Dermis blood vessel endothelial cell (primary cell): ENCODE results near the gene METTL3. TPM values are rescaled to one million over a fixed set of nuclear protein-coding genes. Genes with fewer than 3 reads are reported as not detected.

Experiments
- DNase-seq: peaks from one replicate; pipeline ENCODE4 v3.0.0; 2010
- total RNA-seq: library from RNA; depleted of rRNA; stranded (reverse); fragments of >200 nt; gene quantifications from 2 replicates; pipeline ENCODE4 v1.2.3, GENCODE V29; 2014

METTL3 gene
- total RNA-seq, 1 donor from 2014 or later, result 112 TPM

DNA sequence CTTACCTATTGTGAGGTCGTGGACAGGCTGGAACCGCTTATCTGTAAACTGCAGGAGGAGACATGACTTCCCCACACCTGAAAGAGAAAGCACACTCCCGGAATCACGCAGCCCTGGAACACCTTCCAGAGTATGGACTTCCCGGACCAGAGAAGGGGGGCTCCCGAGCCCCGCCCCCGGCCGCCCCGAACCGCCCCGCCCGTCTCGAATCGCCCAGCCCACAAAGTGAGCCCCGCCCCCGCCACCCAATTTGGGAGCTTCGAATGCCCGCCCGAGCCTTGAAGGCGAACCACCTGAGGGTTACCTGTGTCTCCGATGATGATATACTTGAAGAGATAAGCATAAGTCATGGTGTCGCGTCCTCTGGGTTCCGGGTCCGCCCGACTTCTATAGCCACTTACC is 34.6 kb downstream of the METTL3 start:
- peak; percentile 84 for DNase-seq

GRCh38 chr14:21475767-21476522 is 35.2 kb downstream of the METTL3 start:
- no peak for DNase-seq

- peak; percentile 96 for DNase-seq
Measured at GRCh38 chr14:21467616-21468015, 43.5 kb downstream of the METTL3 start.

DNA sequence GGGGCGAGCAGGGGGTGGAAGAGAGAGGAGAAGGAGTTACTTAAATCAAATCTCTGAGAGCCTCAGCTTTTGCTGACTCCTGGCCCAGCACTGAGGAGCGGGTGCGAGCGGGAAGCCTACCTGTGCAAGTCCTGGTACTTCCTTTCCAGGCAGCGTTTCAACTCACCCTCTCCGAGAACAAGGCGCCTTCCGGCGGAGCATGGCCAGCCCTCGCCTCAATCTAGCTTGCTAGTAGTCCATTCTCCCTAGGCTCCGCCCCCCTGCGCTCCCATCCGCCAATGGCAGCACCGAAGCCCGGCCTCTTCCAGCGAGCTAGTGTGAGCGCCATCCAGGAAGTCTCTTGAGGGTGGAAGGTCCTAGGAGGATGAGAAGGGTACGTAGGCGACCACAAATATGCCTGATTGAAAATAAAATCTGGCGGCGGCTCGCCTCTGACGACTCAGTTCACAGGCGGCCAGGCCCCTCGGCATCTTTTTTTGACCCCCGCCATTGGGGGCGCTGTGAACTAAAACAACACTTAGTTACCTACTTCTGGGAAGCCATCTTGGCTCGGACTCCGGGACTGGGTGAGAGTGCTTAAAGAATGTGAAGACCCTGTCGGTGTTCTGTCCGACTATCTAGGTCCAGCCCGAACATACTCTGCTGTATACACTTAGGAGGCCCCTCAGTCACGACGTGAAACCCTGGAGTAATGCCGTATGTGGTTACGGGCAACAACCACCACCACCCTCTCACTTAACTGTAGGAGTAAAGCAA is 55.0 kb downstream of the METTL3 start, which contains the start of gene CHD8:
Gene CHD8, minus strand, starts transcription at position 212 of the 756 bp plus-strand sequence. CDS start 24,480 bp downstream, outside the sequence.
- peak; percentile 100 for DNase-seq

- no peak for DNase-seq
Measured at GRCh38 chr14:21455592-21455911, 55.6 kb downstream of the METTL3 start.

DNA sequence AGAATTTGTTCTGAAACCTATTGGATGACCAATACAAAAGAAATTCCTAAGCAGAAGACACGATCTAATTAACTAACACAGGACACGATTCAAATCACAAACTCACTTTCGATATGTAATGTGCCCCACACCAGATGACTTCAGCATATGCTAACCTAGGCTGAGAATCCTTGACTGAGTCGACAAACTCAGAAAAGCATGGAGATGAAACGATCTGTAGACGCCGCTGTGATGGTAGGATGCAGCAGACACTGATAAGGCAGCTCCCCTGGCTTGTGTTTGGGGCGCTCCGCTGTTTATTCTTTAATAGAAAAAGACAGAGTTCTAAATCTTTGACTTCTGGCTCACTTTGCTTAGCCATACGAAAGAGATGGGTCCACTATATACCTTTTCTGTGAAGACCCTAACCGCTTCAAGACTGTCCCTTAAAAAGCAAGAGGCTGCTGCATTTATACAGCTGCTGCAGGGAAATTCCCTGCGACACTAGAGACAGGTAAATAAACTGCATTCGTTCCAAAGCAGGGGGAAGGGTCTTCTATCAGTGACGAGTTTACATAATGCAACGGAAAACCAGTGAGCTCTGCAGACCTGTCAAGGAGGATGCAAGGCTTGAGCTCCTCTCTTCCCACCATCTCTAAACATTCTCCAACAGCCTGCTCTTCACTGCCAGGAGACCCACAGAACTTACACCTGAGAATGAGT is 56.1 kb downstream of the METTL3 start:
- DNase-seq, result no peak

DNA sequence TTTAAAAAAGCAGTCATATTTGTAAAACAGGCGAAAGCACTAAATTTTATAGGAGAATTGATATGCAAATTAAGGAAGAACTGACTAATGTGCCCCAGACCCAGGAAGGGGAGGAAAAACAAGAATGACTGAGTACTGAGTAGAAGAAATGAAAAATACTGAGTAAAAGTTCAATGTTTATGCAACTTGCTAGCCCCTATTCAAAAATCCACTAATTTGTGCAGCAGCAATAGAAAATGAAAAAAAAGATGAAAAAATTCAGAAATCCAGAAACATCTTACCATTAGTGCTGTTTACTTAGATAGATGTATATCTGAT is 61.3 kb downstream of the METTL3 start:
- DNase-seq, result no peak

Other genes with a start within 250 kb of the METTL3 start
- gene HNRNPC, start 241.9 kb downstream of the METTL3 start, total RNA-seq, result 601 and 625 TPM in 2 replicates
- gene RPGRIP1, start 231.3 kb downstream of the METTL3 start, total RNA-seq, result 0.33 TPM in 1 of 2 replicates, not detected in the other
- gene SUPT16H, start 127.3 kb downstream of the METTL3 start, total RNA-seq, result 74.9 and 112 TPM in 2 replicates
- gene CHD8, start 55.2 kb downstream of the METTL3 start, total RNA-seq, result 51.9 and 84.9 TPM in 2 replicates
- 34.5 and 40.5 TPM in 2 replicates for gene RAB2B, start 34.4 kb downstream of the METTL3 start, total RNA-seq
- 26.7 and 66.9 TPM in 2 replicates for gene TOX4, start 34.1 kb downstream of the METTL3 start, total RNA-seq
- gene SALL2, start 15.0 kb upstream of the METTL3 start, total RNA-seq, result 0.85 and 2.3 TPM in 2 replicates
- not detected in 2 replicates for gene OR10G3, start 68.7 kb upstream of the METTL3 start, total RNA-seq
- not detected in 2 replicates for gene OR10G2, start 123.6 kb upstream of the METTL3 start, total RNA-seq
- gene OR4E2, start 142.5 kb upstream of the METTL3 start, total RNA-seq, result not detected in 2 replicates
- gene OR4E1, start 162.5 kb upstream of the METTL3 start, total RNA-seq, result not detected in 2 replicates